Measurements from ENCODE around the gene PTPN4. TPM values are rescaled to one million over a fixed set of nuclear protein-coding genes. Genes with fewer than 3 reads are reported as not detected.

The PTPN4 gene, protein sequence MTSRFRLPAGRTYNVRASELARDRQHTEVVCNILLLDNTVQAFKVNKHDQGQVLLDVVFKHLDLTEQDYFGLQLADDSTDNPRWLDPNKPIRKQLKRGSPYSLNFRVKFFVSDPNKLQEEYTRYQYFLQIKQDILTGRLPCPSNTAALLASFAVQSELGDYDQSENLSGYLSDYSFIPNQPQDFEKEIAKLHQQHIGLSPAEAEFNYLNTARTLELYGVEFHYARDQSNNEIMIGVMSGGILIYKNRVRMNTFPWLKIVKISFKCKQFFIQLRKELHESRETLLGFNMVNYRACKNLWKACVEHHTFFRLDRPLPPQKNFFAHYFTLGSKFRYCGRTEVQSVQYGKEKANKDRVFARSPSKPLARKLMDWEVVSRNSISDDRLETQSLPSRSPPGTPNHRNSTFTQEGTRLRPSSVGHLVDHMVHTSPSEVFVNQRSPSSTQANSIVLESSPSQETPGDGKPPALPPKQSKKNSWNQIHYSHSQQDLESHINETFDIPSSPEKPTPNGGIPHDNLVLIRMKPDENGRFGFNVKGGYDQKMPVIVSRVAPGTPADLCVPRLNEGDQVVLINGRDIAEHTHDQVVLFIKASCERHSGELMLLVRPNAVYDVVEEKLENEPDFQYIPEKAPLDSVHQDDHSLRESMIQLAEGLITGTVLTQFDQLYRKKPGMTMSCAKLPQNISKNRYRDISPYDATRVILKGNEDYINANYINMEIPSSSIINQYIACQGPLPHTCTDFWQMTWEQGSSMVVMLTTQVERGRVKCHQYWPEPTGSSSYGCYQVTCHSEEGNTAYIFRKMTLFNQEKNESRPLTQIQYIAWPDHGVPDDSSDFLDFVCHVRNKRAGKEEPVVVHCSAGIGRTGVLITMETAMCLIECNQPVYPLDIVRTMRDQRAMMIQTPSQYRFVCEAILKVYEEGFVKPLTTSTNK
- total RNA-seq = 22.4 TPM

- ATAC-seq (peak; percentile 87), DNase-seq (ENCODE audit: low spot score) (peak; percentile 97)
Measured at GRCh38 chr2:119759451-119760236, at the start of gene PTPN4. PTPN4 (plus strand) TSS chr2:119759922; CDS start chr2:119809854, 49,932 bp downstream.

DNA sequence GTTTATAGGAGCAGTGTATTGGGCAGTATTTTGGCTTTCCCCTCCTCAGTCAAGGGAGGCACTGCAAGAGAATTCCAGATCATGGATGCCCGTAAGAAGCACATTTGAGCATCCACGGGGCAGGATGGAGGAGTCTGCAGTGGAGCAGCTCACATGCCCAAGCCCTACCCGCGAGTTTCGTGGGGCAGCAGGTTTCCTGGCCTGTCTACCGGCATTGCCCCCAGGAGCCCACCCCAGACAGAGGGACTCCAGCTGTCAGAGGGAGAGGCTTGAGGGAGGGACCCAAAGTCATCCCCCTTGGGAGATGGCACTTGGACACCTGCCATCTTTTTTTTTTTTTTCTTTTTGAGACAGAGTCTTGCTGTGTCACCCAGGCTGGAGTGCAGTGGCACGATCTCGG is 49.4 kb upstream of the PTPN4 start:
- ATAC-seq = no peak
- DNase-seq (ENCODE audit: low spot score) = no peak

DNA sequence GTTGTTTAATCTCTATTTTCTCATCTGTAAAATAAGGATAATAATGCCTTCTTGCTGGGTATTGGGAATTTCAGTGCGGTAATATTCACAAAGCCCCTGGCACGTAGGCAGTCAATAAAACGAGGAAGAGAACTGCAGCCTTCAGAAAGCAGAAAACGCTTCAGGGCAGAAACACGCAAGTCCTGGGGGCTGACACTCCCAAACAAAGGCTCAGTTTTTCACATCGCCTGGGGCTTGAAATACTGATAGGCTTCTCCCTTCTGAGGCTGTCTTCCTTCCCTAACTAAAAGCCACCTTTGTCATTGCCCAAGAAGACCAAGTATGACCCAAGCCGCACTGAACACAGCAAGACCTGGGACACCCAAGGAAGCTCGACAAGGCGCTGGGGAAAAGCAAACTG is 48.4 kb upstream of the PTPN4 start:
- ATAC-seq (no peak), DNase-seq (ENCODE audit: low spot score) (no peak)

GRCh38 chr2:119712571-119712970 is 47.2 kb upstream of the PTPN4 start:
- DNase-seq (ENCODE audit: low spot score) (no peak), ATAC-seq (no peak)

GRCh38 chr2:119713819-119714490 is 45.8 kb upstream of the PTPN4 start:
- DNase-seq (ENCODE audit: low spot score) = no peak
- no peak for ATAC-seq

DNA sequence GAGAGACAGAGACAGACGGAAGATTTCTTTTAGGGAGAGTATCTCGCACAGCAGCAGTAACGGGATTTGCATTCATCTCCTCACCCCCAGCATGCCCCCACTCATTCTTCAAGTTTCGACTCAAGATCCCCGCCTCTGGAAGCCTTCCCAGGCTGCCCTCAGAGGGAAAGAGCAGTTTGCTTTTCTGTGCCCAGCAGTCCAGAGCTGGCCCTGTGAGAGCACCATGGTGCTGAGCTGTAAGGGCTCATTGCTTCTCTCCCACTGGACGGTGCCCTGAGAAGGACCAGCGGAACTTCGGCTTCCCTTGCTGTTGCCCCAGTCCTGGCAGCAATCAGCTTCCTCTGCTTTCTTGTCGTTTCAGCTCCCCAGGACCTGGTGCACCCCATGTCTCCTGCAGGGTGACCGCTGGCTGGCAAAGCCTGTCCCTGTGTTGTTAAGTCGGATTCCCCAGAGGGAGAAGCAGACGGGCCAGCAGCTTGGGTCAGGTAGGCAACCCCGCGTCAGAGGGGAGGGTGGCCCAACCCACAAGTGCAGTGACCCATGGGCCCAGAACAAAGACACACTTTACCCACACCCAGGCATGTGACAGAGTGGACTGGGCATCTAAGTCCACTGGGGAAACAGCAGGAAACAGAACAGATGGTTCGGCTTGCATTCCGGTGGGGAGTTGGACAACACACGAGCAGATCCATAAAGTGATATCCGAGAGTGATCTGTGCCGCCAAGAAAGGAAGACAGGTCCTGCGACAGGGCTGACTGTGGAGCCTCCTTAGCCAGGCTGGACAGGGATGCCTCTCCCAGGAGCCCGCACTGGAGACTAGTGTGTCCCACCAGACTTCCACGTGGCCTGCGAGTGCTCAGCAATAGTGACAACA is 44.1 kb upstream of the PTPN4 start:
- ATAC-seq (no peak), DNase-seq (ENCODE audit: low spot score) (no peak)

DNA sequence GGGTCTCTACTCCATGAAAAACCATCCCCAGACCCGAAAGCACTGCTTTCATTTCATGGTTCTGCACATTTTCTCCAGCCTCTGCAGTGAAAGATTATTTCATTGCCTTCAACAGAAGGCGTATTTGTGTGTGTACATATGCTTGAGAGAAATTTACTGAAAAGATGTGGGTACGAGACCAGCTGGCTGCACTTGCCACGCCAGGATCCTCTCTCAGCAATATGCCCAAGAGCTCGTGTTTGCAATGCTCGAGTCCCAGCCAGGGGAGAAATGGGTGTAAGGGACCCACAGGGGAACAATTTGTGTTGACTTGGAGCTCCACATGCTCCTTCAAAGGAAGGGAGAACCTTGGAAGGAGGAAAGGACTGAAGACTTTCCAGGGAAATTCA is 43.4 kb upstream of the PTPN4 start:
- no peak for ATAC-seq

GRCh38 chr2:119718501-119719260 is 41.0 kb upstream of the PTPN4 start:
- ATAC-seq = no peak
- no peak for DNase-seq (ENCODE audit: low spot score)

More for the DNA sequence above, 43.4 kb upstream of the PTPN4 start:
- no peak for DNase-seq (ENCODE audit: low spot score)

- ATAC-seq (no peak), DNase-seq (ENCODE audit: low spot score) (no peak)
Measured at GRCh38 chr2:119719261-119719627, 40.5 kb upstream of the PTPN4 start.

- ATAC-seq = peak; percentile 21
- no peak for DNase-seq (ENCODE audit: low spot score)
Measured at GRCh38 chr2:119721043-119721442, 38.7 kb upstream of the PTPN4 start.

GRCh38 chr2:119721462-119721861 is 38.3 kb upstream of the PTPN4 start:
- ATAC-seq (peak; percentile 79), DNase-seq (ENCODE audit: low spot score) (no peak)

DNA sequence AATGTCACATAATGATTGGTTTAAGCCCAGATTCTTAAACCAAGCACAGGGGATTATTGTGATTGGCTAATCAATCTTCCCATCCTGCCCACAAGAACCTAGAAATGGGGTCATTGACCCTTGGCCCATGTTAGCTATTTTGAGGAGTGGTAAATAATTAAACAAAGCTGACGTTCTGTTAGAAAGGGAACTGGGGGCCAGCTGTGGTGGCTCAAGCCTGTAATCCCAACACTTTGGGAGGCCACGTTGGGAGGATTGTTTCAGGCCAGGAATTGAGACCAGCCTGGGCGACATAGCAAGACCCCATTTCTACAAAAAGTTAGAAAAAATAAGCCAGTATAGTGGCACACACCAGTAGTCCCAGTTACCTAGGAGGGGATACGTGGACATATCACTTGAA is 37.8 kb upstream of the PTPN4 start:
- no peak for DNase-seq (ENCODE audit: low spot score)
- peak; percentile 71 for ATAC-seq

DNA sequence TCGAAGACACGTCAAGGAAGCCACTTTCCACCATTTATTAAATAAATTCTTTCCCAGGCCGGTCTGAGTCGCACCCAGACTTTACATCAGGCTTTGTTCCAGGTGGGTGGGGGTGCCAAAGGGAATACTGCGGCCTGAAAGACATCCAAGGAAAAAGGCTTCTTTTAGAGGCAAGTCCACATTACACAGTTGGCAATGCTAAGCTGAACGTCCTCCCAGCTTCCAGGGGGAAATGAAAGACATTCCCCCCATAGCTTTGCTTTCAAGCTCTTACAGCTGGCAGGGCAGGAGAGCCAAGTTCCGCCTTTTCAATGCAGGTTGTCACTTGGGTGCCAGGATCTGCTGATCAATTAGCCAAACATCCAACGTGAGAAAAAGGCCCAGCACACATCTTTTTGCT is 36.5 kb upstream of the PTPN4 start:
- ATAC-seq (peak; percentile 19), DNase-seq (ENCODE audit: low spot score) (no peak)

DNA sequence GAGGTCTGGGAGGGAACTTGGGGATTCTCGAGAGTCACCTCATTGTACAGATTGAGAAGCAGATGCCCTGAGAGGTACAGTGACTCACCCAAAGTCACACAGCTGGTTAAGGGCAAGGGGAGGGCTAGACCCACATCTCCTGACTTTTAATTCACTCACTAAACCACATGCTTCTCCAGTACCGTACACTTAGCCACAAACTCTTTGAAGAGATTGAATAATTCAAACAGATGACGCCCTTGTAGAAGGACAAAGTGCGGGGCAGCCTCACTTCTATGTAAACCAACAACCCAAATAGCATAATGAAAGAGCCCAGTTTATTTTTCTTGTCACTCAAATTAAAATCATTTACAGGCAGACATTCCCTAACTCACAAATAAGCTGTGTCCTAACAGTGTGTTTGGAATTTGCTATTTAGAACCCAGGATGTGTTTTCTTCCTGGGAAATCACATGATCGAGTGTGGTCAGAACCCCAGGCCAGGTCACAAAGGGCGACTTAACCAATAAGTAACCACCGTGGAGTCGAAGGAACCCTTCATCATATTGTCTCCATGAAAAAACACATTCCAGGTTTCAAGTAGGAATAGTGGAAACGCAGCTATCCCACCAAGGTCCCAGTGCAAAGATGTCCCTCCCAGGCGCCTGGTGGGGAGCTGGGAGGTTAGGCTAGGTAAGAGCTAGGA is 35.8 kb upstream of the PTPN4 start:
- ATAC-seq (peak; percentile 66), DNase-seq (ENCODE audit: low spot score) (peak; percentile 38)

GRCh38 chr2:119724656-119725485 is 34.9 kb upstream of the PTPN4 start:
- ATAC-seq = no peak
- DNase-seq (ENCODE audit: low spot score) = peak; percentile 37

DNA sequence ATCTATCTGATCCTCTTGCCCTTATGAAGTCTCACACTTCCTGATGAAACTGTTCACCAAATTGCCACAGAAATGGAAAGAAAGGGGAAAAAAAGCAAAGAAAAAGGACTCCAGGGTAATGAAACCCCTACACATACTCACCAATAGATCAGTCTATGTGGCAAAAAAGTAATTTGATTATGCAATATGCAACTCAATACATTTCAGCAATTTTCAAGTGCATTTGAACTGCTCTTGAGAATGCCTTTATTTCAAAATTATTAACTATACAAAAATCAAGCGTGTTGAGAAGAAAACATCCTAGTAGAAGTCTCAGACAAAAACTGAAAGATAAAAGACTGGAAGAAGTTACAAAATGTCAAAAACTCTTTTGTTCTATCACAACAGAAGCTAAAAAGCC is 32.2 kb upstream of the PTPN4 start:
- ATAC-seq (no peak), DNase-seq (ENCODE audit: low spot score) (no peak)

DNA sequence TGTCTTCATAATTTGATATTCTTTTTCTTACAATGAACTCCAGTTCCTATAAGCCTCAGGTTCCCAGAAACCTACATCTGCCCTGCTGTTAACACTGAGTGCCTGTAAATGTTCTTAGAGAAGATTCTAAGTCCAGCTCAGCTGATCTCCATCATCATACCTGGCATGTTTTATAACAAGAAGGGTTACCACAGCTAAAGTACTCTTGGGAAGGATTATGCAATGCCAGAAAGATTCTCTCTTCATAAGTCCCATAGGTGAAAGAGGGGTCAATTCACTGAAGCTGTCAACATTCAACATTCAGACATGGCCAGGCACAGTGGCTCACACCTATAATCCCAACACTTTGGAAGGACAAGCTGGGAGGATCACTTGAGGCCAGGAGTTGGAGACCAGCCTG is 31.3 kb upstream of the PTPN4 start:
- no peak for DNase-seq (ENCODE audit: low spot score)
- ATAC-seq = no peak

All from left lobe of liver (tissue), 2 donors.